ENCODE measurements around the gene SLC26A9.

- TF ChIP-seq CTCF (conservative IDR thresholded peaks at IDR 0.05) (no peak), EZH2 (IDR thresholded peaks at IDR 0.05; ENCODE audit: low read depth) (no peak)
These were observed 13.6 kb downstream of the SLC26A9 start for GRCh38 chr1:205929496-205930194.
